ENCODE data around the gene MYH15. TPM values are rescaled to one million over a fixed set of nuclear protein-coding genes. Genes with fewer than 3 reads are reported as not detected.

MYH15 gene
- polyA plus RNA-seq, 10 donors: 0.18 to 0.76 (median 0.38) TPM

DNA sequence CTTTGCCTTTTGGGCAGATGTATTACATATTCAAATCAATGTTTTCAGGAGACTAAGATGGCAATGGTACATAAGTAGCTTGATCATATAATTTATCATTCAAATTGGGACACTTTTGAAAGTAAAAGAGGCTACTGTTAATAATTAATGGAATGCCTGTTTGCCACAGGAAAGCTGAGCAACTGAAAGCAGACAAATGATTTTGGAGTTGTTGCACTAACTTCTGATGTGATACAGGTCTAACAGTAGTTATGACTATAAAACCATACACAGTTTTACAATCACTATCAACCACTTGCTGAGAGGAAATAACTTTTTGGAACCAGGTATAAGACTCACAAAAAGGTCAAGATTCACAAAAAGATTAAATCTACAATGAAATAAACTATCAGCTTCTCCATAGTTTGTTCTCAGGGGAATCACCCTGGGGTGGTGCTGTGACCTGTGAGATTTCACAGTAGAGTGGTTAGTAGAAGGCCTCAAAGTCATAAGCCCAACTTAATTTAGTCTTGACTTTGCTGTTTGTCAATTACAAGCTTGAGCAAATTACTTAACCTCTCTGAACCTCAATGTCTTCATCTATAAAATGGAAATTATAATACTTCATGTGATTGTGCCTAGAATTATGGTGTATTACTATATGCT, 171.4 kb downstream of the MYH15 start:
- no peak for DNase-seq

DNA sequence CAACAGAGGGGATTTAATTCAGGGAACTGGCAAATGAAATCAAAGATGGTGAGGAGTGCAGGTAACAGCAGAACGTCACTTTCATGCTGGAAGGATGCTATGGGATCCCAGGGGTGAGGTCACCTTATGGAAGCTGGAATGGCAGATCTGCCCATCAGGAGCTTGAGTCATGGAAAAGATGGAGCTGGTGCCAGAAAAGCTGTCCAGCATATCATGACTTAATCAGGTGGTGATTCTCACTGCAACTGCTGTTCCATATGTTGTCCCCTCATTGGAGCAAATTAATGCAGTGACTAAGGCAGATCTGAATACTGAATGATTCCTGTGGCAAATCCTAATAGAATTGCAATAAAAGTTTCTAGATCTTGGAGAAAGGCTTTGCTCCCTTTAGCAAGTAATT, 175.7 kb downstream of the MYH15 start:
- DNase-seq: no peak

DNA sequence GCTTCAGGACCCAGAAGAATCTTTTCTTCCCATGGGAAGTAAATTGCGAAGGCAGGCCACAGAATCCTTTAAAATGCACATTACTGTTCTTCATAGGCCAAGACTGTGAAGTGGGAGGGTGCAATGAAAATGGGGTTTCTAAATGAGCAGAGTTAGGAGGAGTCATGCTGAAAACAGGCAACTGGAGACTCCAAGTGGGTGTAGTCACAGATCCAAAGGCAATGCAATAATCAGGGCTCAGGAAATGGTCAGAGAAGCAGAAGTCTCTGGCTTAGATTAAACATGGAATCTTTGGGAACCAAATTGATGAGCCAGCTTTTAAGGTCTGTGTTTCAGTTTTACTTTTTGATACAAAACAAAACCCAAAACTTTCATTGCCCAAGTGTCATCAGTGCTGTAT, 176.4 kb downstream of the MYH15 start:
- no peak for DNase-seq

- DNase-seq: no peak
Measured at GRCh38 chr3:108331792-108332191, 178.6 kb downstream of the MYH15 start.

Other genes with a start within 250 kb of the MYH15 start
- gene HHLA2, start 214.0 kb downstream of the MYH15 start, polyA plus RNA-seq (ENCODE audit: insufficient read length in 10 of 10): under 1 TPM in 2 of 10 donors, not detected in 8; 0.07 to 0.14 TPM
- gene CIP2A, start 78.8 kb upstream of the MYH15 start, polyA plus RNA-seq (ENCODE audit: insufficient read length in 10 of 10): 10 to 100 TPM in 5 of 10 donors, 1 to 10 TPM in 5; 7.9 to 12.0 (median 9.9) TPM
- 10 to 100 TPM; 15.7 to 24.5 (median 18.9) TPM for gene DZIP3, start 79.1 kb upstream of the MYH15 start, polyA plus RNA-seq (ENCODE audit: insufficient read length in 10 of 10)
- gene RETNLB, start 246.8 kb upstream of the MYH15 start, polyA plus RNA-seq (ENCODE audit: insufficient read length in 10 of 10): not detected

Measured in muscle of back (tissue), 11 donors.